IMR-90 (cell line): ENCODE results near the gene TASL. TPM values are rescaled to one million over a fixed set of nuclear protein-coding genes. Genes with fewer than 3 reads are reported as not detected.

Source experiments
- ATAC-seq: fragments of 200-7000 bp; cut with Tn5 transposase; 2 replicates; pipeline ENCODE4 v1.9.1; 2020; ENCODE audit warnings: low read depth, mild to moderate bottlenecking, moderate library complexity
- BruUV-seq: library from RNA; stranded (reverse); fragments of 400-500 nt; replicated peaks from 2 replicates; lab custom pipeline; 2021; lab: Mats Ljungman, UMichigan
- CTCF ChIA-PET: fragments of 300-600 bp; formaldehyde crosslinking; extraction: SDS; loops from one replicate; lab custom pipeline; 2021; ENCODE audit warnings: antibody characterized with exemption; lab: Yijun Ruan, JAX
- POLR2A ChIA-PET: fragments of 300-600 bp; sonication (Branson Sonifier 250); formaldehyde crosslinking; loops from one replicate; lab custom pipeline; 2022; ENCODE audit warnings: antibody characterized with exemption; ENCODE audit not compliant: unreplicated experiment; lab: Charles Lee
- DNase-seq: peaks from one replicate; pipeline ENCODE4 v3.0.0; 2013
- H2AFZ ChIP-seq: replicated peaks from 2 replicates; pipeline ENCODE3; 2013; ENCODE audit warnings: low read length, mild to moderate bottlenecking; ENCODE audit not compliant: poor library complexity
- H2AK5ac ChIP-seq: 2 replicates; pipeline ENCODE4 v1.6.1; 2013; ENCODE audit warnings: low read depth, low read length, inconsistent platforms
- H2AK9ac ChIP-seq: replicated peaks from 2 replicates; pipeline ENCODE3; 2013; ENCODE audit warnings: mild to moderate bottlenecking, low read depth, low read length, moderate library complexity; ENCODE audit not compliant: poor library complexity
- H2BK120ac ChIP-seq: 2 replicates; pipeline ENCODE4 v1.6.1; 2013; ENCODE audit warnings: low read depth, low read length, inconsistent platforms
- H2BK15ac ChIP-seq: 3 replicates; pipeline ENCODE4 v1.6.1; 2013; ENCODE audit warnings: low read depth, low read length, inconsistent platforms
- H2BK20ac ChIP-seq: 2 replicates; pipeline ENCODE4 v1.6.1; 2013; ENCODE audit warnings: low read depth, mild to moderate bottlenecking, inconsistent platforms, low read length, moderate library complexity
- H2BK5ac ChIP-seq: 2 replicates; pipeline ENCODE4 v1.6.1; 2013; ENCODE audit warnings: mild to moderate bottlenecking, low read depth, low read length, inconsistent platforms; ENCODE audit not compliant: poor library complexity, severe bottlenecking
- H3K14ac ChIP-seq: replicated peaks from 2 replicates; pipeline ENCODE4 v1.6.1; 2013; ENCODE audit warnings: low read depth, low read length, inconsistent platforms
- H3K18ac ChIP-seq: 2 replicates; pipeline ENCODE4 v1.6.1; 2013; ENCODE audit warnings: low read depth, low read length, control low read depth
- H3K23ac ChIP-seq: 2 replicates; pipeline ENCODE4 v1.6.1; 2013; ENCODE audit warnings: low read depth, low read length, inconsistent platforms
- H3K27ac ChIP-seq: 2 replicates; pipeline ENCODE4 v1.5.1; 2013; ENCODE audit warnings: mild to moderate bottlenecking, control low read depth, low read length; ENCODE audit not compliant: insufficient read depth
- H3K27me3 ChIP-seq: 2 replicates; pipeline ENCODE4 v1.6.1; 2013; ENCODE audit warnings: low read length; ENCODE audit not compliant: control insufficient read depth, insufficient read depth
- H3K36me3 ChIP-seq: 2 replicates; pipeline ENCODE4 v1.6.1; 2013; ENCODE audit warnings: low read length, mixed read lengths; ENCODE audit not compliant: control insufficient read depth, insufficient read depth
- H3K4ac ChIP-seq: 2 replicates; pipeline ENCODE4 v1.6.1; 2013; ENCODE audit warnings: low read depth, low read length, inconsistent platforms
- H3K4me1 ChIP-seq: 2 replicates; pipeline ENCODE4 v1.6.1; 2013; ENCODE audit warnings: low read length, mixed read lengths; ENCODE audit not compliant: control insufficient read depth, insufficient read depth
- H3K4me2 ChIP-seq: 2 replicates; pipeline ENCODE4 v1.6.1; 2013; ENCODE audit warnings: low read depth, mild to moderate bottlenecking, control low read depth, low read length, moderate library complexity
- H3K4me3 ChIP-seq: 2 replicates; pipeline ENCODE4 v1.5.1; 2013; ENCODE audit warnings: low read depth, mild to moderate bottlenecking, control low read depth, low read length, moderate library complexity; ENCODE audit not compliant: insufficient read depth
- H3K56ac ChIP-seq: 2 replicates; pipeline ENCODE4 v1.6.1; 2013; ENCODE audit warnings: low read length, inconsistent platforms; ENCODE audit not compliant: insufficient read depth; ENCODE audit errors: extremely low read depth
- H3K79me1 ChIP-seq, 2 experiments: 2 replicates each; pipeline ENCODE4 v1.6.1; 2013; ENCODE audit warnings: low read length in 2 of 2, inconsistent platforms in 1 of 2, low read depth in 1 of 2
- H3K9ac ChIP-seq: 2 replicates; pipeline ENCODE4 v1.6.1; 2013; ENCODE audit warnings: low read depth, low read length, control low read depth
- H3K9me1 ChIP-seq: 2 replicates; pipeline ENCODE4 v1.6.1; 2013; ENCODE audit warnings: low read length, inconsistent platforms; ENCODE audit not compliant: insufficient read depth
- H3K9me3 ChIP-seq: 2 replicates; pipeline ENCODE4 v1.6.1; 2013; ENCODE audit warnings: low read length; ENCODE audit not compliant: control insufficient read depth, insufficient read depth
- H4K20me1 ChIP-seq: 2 replicates; pipeline ENCODE4 v1.6.1; 2013; ENCODE audit warnings: low read length, inconsistent platforms; ENCODE audit not compliant: insufficient read depth
- H4K5ac ChIP-seq: 2 replicates; pipeline ENCODE4 v1.6.1; 2013; ENCODE audit warnings: mild to moderate bottlenecking, low read depth, low read length, control low read depth
- H4K8ac ChIP-seq, 2 experiments: 2 replicates each; pipeline ENCODE4 v1.6.1; 2013; ENCODE audit warnings: low read depth in 2 of 2, low read length in 2 of 2, control low read depth in 1 of 2, inconsistent platforms in 1 of 2
- H4K91ac ChIP-seq: 2 replicates; pipeline ENCODE4 v1.6.1; 2013; ENCODE audit warnings: low read depth, low read length, inconsistent platforms; ENCODE audit not compliant: insufficient read depth
- BHLHE40 ChIP-seq: fragments of 150-350 bp; IDR thresholded peaks from 2 replicates; pipeline ENCODE4 v1.6.1; 2016; ENCODE audit warnings: mild to moderate bottlenecking, low read depth, low read length
- CEBPB ChIP-seq: IDR thresholded peaks from 2 replicates; pipeline ENCODE4 v1.6.1; 2012; ENCODE audit warnings: low read depth, low read length, improper control_type of control experiment
- CHD1 ChIP-seq: IDR thresholded peaks from 2 replicates; pipeline ENCODE4 v1.6.1; 2012; ENCODE audit warnings: low read depth, low read length, improper control_type of control experiment
- MAZ ChIP-seq: IDR thresholded peaks from 2 replicates; pipeline ENCODE4 v1.6.1; 2012; ENCODE audit warnings: low read depth, mild to moderate bottlenecking, low read length, improper control_type of control experiment, moderate library complexity, borderline replicate concordance
- MXI1 ChIP-seq: IDR thresholded peaks from 2 replicates; pipeline ENCODE4 v1.6.1; 2012; ENCODE audit warnings: low read depth, mild to moderate bottlenecking, low read length, moderate library complexity, borderline replicate concordance
- NFE2L2 ChIP-seq: fragments of 150-350 bp; IDR thresholded peaks from 2 replicates; pipeline ENCODE4 v1.6.1; 2016; ENCODE audit warnings: low read depth, mild to moderate bottlenecking, low read length
- POLR2A ChIP-seq: IDR thresholded peaks from 2 replicates; pipeline ENCODE4 v1.6.1; 2012; ENCODE audit warnings: mild to moderate bottlenecking, low read depth, low read length
- RFX5 ChIP-seq: IDR thresholded peaks from 2 replicates; pipeline ENCODE4 v1.8.0; 2012; ENCODE audit warnings: low read depth, mild to moderate bottlenecking, low read length, moderate library complexity
- SMC3 ChIP-seq: fragments of 150-350 bp; IDR thresholded peaks from 2 replicates; pipeline ENCODE4 v1.6.1; 2016; ENCODE audit warnings: low read depth, mild to moderate bottlenecking, antibody characterized with exemption, low read length, moderate library complexity
- WGBS, 2 experiments: methylation state at CpG; one replicate each; pipeline versions ENCODE4 v1.1.5 to v1.1.7; 2013; ENCODE audit warnings: missing lambda C conversion rate in 2 of 2; ENCODE audit not compliant: insufficient read length in 1 of 2; ENCODE audit errors: extremely low coverage in 2 of 2; 5-methylcytosine and 5-hydroxymethylcytosine counted together
- dilution Hi-C: fragments of 300-500 bp; cut with HindIII; formaldehyde crosslinking; loops from one replicate; pipeline ENCODE4 v1.14.3; 2018; ENCODE audit warnings: low sequenced_read_pairs; ENCODE audit not compliant: unreplicated experiment
- in situ Hi-C: fragments of 300-500 bp; cut with MboI; formaldehyde crosslinking; loops from 3 replicates; pipeline ENCODE4 v1.14.3; 2019; ENCODE audit warnings: low sequenced_read_pairs, inconsistent platforms, mixed read lengths
- intact Hi-C: fragments of 100-400 bp; cut with micrococcal nuclease; formaldehyde crosslinking; loops from 2 replicates; pipeline ENCODE4 v1.10.0; 2022
- polyA plus RNA-seq, 3 experiments: library from polyadenylated mRNA; depleted of rRNA; stranded (reverse); fragments of >200 nt; gene quantifications; 2 replicates each; pipeline ENCODE4 v1.2.3, GENCODE V29; 2012; ENCODE audit warnings: low replicate concordance in 1 of 3
- total RNA-seq: library from RNA; depleted of rRNA; stranded (reverse); fragments of >200 nt; gene quantifications from 2 replicates; pipeline ENCODE4 v1.2.3, GENCODE V29; 2012
- TF ChIP-seq, protein P1 (sequence below): fragments of 150-350 bp; IDR thresholded peaks from 2 replicates; pipeline ENCODE4 v1.6.1; 2017; ENCODE audit warnings: mild to moderate bottlenecking, antibody characterized with exemption, low read length, low read depth
- TF ChIP-seq, protein P2 (sequence below): fragments of 150-350 bp; IDR thresholded peaks from 2 replicates; pipeline ENCODE4 v1.6.1; 2016; ENCODE audit warnings: low read depth, mild to moderate bottlenecking, low read length, moderate library complexity, borderline replicate concordance

The TASL gene
- total and polyA plus RNA-seq, 2 of the 4 experiments (the other 2 are of a cell fraction): not detected

DNA sequence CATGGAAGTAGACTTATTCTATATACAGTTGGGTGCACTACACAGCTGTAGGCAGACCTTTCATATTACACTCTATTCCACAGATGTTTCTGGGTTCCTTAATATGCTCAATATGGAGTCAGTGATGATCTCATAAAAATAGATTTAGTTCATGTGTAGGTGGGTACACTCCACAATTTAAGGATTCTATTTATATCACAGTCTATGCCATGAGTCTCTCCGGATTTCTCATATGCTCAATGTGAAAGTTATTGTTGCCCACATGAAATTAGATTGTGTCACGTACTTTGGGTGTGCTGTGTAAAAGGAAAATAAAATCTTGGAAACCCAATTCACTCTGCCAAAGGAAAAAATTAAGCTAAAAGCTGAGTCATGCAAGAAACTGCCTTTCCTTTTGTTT lies 32.5 kb upstream of the TASL start:
- H2BK120ac ChIP-seq: no peak overlapping the region
- no peak overlapping the region for H3K9ac ChIP-seq
- no TSS peak for BruUV-seq
- H3K9me1 ChIP-seq: no peaks in the 10 kb centered on the region
- no peak for DNase-seq
- H3K4me3 ChIP-seq: no peak overlapping the region
- no peak overlapping the region for H3K56ac ChIP-seq
- dilution Hi-C loops: no loop called here
- WGBS, 2 experiments: no CpG with 5 or more reads among the region's 2 CpGs
- no peak overlapping the region for H2BK5ac ChIP-seq
- H3K14ac ChIP-seq: no peak overlapping the region
- H3K23ac ChIP-seq: no peak overlapping the region
- TF ChIP-seq, protein P1, sequence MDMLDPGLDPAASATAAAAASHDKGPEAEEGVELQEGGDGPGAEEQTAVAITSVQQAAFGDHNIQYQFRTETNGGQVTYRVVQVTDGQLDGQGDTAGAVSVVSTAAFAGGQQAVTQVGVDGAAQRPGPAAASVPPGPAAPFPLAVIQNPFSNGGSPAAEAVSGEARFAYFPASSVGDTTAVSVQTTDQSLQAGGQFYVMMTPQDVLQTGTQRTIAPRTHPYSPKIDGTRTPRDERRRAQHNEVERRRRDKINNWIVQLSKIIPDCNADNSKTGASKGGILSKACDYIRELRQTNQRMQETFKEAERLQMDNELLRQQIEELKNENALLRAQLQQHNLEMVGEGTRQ: no peak
- TF ChIP-seq CEBPB (no peak), SMC3 (no peak), NFE2L2 (no peak), MXI1 (no peak), MAZ (no peak), POLR2A (no peak), CHD1 (no peak), BHLHE40 (no peak), RFX5 (no peak)
- TF ChIP-seq, protein P2, sequence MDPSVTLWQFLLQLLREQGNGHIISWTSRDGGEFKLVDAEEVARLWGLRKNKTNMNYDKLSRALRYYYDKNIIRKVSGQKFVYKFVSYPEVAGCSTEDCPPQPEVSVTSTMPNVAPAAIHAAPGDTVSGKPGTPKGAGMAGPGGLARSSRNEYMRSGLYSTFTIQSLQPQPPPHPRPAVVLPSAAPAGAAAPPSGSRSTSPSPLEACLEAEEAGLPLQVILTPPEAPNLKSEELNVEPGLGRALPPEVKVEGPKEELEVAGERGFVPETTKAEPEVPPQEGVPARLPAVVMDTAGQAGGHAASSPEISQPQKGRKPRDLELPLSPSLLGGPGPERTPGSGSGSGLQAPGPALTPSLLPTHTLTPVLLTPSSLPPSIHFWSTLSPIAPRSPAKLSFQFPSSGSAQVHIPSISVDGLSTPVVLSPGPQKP: no peak
- H3K4ac ChIP-seq: no peak overlapping the region
- H3K4me1 ChIP-seq: no peaks in the 10 kb centered on the region
- no peak overlapping the region for H4K8ac ChIP-seq
- no peak overlapping the region for H4K91ac ChIP-seq
- POLR2A ChIA-PET: no interaction called here
- no peaks in the 10 kb centered on the region for H3K9me3 ChIP-seq
- H3K27me3 ChIP-seq: no peaks in the 10 kb centered on the region
- no peak overlapping the region for H4K5ac ChIP-seq
- H3K4me2 ChIP-seq: no peak overlapping the region
- no peaks in the 10 kb centered on the region for H3K79me1 ChIP-seq
- no peak for ATAC-seq
- no peak overlapping the region for H2AK9ac ChIP-seq
- H2AK5ac ChIP-seq: no peak overlapping the region
- H3K36me3 ChIP-seq: no peaks in the 10 kb centered on the region
- in situ Hi-C loops: no loop called here
- CTCF ChIA-PET: no interaction called here
- intact Hi-C loops: no loop called here
- no peak overlapping the region for H2BK15ac ChIP-seq
- no peak overlapping the region for H3K27ac ChIP-seq
- H2BK20ac ChIP-seq: no peak overlapping the region
- no peak overlapping the region for H3K18ac ChIP-seq
- H2AFZ ChIP-seq: no peak overlapping the region
- H4K20me1 ChIP-seq: no peaks in the 10 kb centered on the region
